Activated CD8-positive, alpha-beta memory T cell treated with anti-CD3 and anti-CD28 coated beads for 4 hours (primary cell): ENCODE measurements around the gene HSP90AB1.

ENCODE experiments used
- DNase-seq, 2 donors: peaks; one replicate each; pipeline ENCODE4 v3.0.0-alpha.2; 2020; ENCODE audit warnings: low read depth in 2 of 2

Gene HSP90AB1

DNA sequence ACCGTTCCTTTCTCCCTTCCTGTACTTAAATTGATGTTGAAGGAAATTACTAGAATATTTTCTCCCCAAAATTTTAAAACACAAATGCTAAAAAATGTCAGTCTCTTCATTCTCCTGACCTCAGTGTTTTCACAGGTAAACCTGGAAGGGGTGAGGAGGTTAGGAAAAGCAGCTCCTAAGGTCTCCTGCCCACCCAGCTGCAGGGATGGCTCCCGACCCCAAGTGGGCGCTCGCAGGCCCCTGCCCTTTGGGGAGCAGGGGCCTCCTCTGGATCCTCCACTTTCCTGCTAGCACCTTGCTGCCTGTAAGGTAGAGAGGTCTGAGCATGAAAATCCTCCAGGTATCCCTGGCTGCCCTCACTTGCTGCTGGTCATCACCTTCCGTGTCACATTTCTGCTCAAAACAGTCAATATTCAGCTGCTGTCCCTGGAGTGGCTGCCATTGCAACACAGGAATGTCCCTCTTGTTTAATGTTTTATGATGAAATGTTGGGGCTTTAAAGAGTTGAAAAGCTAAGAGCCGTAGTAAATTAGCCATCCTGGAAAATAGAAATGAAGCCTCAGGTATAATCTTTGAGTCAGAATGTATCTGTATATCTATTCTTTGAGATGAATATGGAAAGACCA, 10.9 kb upstream of the HSP90AB1 start:
- no peak for DNase-seq

DNA sequence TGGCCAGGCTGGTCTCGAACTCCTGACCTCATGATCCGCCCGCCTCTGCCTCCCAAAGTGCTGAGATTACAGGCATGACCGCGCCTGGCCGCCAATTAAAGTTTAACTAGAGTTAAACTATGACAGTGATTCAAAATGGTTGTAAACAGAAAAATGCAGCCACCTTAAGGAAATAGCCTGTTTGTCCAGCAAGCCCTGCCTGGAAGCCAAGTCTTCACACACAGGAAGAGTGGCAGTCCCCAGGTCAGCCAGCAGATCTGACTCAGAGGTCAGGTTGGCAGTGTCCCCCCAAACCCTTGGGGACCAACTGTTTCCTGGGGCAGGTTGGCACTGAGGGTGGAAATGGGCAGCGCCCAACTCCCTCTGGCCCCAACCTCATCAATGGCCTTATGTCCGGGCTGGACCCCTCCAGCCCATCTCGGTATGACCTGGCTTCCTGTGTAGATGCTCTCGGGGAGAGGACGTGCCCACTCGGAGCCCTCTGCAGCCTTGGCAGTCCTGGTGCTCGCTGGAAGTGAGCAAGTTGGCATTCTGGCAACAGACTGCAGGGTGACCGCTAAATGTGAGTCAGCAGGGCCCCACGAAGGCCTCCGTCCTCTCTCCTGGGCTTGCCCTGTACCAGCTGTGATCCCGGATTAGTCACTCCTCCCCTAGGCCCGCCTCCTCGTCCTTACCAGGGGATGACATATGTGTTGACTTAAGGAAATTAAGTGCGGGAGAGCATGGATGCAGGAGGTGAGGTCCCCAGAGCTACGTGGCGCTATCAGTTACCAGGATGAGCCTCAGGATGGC, 9.7 kb upstream of the HSP90AB1 start:
- DNase-seq = peak; percentile 44 to 56

DNA sequence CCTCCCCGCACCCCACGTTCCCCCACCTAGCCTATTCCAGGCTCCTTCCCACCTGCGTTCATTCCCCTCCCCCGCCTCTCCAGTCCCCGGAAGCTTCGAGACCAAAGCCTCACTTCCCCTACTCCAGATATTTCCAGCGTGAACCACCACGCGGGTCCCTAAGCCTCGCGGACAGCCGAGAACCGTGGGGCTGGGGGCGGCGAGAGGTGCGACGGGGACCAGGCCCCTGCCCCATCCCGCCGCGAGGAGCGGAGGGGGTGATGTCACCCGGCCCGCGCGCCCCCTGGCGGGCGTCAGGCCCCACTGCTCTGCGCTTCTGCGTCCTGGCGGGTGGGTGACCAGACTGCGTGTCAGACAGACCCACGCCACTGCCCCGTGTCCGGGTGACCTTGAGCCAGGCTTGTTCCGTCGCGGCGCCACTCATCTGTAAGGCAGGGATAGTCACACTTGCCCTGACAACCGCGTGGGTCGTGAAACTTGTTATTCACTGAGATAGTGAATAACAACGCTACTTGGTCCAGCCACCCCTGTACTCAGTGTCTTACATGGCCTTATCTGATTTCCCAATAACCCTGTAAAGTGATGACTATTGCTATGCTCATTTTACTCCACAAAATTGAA, 9.0 kb upstream of the HSP90AB1 start:
- DNase-seq = peak; percentile 48 to 55

DNA sequence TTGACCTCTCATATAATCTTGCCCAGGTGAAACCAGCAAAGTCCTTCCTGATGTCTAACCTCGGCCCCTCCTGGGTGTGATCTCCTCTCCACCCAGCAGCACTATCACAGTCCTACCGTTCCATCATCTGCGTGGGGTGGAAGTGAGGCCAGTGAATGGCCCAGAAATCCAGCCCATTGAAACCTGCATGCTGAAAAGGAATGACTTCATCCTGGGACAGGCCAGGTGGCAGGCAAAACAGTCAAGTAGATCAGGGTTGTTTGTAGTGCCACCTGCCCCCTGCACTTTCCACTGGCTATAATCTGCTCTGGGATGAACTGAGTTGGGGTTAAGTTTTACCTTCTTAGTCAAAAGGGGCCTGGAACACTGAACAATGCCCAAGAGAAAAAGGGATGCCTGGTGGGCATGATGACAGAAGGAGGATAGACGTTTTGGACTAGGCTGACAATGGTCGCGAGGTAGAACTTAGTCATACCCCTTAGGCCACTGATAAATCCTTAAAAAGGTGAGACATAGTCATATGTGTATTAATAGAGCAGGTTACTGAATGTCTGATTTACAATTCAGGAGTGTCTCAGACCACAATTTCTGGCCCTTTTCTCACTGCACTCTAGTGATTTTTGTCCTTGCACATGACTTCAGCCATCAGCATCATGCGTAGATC, 8.1 kb upstream of the HSP90AB1 start:
- no peak for DNase-seq

DNA sequence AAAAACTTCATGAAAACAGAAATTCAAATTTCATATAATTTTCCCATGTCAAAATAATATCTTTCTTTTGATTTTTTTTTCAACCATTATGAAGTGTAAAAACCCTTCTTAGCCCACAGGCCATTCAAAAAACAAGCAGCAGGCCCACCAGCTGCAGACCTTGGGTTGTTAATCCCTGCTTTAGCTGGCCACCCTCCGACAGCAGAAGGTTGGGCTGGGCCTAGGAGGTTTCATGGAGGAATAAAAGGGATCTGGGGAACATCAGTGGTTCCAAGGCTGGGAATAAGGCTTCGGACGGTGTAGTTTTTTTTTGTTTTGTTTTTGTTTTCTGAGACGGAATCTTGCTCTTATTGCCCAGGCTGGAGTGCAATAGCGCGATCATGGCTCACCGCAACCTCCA, 3.6 kb upstream of the HSP90AB1 start:
- no peak for DNase-seq

DNA sequence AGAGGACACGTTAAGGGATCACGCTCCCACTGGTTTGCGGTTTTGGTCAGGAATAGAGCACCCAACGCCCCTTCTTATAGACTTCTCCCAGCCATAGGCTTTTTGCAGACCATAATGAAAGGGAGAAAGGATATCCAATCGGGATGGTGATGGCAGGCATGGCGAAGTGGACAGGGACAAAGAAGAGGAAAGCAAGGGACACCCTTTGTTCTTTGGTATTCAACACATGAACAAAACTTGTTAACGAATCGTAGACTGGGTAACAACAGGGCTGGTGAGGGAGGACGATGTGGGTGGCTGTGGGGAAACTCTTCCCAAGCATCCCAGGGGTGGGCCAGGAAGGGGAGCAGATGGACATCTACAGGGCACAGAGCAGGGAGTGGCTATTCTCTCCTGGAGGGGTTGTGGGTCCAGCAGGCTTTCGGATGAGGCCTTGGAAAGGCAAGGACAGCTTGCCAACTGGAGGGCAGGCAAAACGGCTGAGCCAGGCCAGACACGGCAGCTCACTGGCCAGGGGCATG, 1.4 kb upstream of the HSP90AB1 start:
- no peak for DNase-seq

DNA sequence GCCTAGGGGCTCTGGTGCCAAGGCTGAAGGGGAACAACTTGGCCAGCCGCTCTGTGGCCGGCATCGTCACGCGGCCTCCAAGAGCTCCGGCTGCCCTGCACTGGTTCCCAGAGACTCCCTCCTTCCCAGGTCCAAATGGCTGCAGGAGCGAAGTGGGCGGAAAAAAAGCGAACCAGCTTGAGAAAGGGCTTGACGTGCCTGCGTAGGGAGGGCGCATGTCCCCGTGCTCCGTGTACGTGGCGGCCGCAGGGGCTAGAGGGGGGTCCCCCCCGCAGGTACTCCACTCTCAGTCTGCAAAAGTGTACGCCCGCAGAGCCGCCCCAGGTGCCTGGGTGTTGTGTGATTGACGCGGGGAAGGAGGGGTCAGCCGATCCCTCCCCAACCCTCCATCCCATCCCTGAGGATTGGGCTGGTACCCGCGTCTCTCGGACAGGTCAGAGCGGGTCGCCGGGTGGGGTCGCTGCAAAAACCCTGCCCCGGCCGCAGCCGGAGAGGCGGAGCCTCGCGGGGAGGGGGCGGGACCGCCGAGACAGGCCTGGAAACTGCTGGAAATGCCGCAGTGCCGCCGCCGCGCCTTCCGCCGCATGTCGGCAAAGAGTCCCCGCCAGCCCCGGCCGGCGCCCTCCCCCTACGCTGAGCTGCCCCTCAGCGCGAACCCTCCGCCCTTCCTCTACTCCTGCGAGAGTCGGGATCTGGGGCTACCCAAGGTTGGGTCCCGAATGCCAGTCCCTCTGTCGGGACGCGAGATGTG, 814 bp upstream of the HSP90AB1 start:
- DNase-seq = peak; percentile 69 to 75

DNA sequence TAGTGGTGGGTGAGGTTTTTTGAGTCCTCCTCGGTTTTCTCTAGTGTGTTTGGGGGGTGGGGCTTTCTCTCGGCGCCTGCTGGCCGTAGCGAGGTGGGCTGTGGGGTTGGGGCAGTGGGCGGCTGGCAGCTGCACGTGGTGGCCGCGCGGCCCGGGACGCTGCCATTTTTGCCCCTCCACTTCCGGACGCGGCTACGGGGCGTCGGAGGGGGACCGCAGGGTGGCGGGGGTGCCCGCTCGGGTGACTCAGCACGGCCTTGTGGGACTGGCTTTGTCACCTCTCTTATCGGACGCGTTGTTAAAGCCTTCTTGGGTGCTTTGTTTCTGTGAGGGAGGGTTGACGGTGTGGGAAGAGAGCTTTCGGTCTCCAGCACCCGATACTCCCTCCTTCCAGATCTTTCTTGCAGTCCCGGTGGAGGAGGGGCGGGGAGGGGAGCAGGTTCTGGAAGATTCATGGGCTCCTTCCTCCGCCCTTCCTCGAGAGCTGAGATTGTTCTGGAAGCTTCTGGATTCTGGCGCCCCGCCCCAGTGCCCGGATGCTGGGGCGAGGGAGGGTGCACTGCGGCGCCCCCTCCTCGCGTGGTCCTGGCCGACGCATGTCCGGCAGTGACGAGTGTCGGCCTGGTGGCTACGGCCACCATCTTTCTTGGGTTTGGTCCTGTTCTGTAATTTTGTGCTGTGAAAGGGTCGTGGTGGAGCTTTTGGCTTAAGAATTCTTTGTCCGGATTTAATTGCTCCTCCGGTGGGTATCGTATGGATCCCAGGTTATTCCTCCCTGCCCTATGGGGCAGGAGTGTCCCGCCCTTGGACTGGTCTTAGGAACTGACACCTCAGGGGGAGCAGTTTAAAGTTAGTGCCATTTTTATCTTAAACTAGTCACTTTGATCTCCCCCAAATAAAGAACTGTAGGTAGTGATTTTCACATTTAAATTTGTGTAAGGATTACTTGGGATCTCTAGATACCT, 719 bp downstream of the HSP90AB1 start:
- DNase-seq = peak; percentile 88 to 90

DNA sequence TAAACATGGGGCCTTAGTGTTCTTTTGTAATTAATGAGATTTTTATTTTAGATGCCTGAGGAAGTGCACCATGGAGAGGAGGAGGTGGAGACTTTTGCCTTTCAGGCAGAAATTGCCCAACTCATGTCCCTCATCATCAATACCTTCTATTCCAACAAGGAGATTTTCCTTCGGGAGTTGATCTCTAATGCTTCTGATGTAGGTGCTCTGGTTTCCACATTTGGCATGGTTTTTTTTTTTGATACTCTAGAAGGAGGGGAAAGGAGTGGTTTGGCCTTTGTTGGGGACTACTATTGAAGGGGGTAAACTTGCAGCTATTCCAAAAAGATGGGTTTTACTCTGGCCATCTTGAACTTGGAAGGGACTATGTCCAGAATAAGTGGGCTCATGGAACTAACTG, 1.7 kb downstream of the HSP90AB1 start:
- DNase-seq = no peak

DNA sequence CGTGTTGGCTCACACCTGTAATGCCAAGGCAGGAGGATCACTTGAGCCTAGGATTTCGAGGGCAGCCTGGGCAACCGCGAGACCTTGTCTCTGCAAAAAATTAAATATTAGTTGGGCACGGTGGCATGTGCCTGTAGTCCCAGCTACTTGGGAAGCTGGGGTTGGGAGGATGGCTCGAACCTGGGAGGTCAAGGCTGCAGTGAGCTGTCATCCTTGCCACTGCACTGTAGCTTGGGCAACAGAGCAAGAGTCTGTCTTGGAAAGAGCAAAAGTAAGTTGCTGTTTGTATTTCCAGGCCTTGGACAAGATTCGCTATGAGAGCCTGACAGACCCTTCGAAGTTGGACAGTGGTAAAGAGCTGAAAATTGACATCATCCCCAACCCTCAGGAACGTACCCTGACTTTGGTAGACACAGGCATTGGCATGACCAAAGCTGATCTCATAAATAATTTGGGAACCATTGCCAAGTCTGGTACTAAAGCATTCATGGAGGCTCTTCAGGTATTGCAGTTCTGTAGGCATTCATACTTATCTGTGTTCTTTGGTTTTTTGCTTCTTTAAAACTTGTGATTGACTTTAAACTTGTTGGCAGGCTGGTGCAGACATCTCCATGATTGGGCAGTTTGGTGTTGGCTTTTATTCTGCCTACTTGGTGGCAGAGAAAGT, 2.3 kb downstream of the HSP90AB1 start:
- DNase-seq = no peak

DNA sequence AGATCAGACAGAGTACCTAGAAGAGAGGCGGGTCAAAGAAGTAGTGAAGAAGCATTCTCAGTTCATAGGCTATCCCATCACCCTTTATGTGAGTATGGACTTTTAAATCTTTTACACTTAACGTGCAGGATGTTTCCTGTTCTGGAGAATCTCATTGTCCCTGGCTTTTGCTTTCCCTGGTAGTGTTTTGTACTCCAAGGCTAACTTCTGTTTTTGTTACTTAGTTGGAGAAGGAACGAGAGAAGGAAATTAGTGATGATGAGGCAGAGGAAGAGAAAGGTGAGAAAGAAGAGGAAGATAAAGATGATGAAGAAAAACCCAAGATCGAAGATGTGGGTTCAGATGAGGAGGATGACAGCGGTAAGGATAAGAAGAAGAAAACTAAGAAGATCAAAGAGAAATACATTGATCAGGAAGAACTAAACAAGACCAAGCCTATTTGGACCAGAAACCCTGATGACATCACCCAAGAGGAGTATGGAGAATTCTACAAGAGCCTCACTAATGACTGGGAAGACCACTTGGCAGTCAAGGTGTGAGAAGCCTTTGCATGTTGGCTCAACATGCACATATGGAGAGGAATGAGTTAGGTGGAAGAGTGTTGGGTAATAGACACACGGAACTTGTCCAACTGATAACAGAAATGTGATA, 3.3 kb downstream of the HSP90AB1 start:
- no peak for DNase-seq

DNA sequence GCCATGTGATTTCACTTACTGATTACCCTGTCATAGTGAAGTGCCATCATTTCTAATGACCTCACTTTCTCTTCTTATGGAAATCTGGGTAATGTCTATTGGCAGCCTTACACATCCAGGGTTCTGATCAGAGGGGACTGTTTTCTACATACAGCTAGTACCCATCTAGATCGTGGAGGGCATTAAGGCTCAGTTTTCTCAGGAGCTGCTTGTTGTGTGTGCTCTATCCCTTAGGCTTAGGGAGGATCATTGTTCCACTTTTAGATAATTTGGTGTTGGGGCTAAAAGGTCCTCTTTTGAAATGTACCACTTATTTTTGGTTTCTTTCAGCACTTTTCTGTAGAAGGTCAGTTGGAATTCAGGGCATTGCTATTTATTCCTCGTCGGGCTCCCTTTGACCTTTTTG, 3.8 kb downstream of the HSP90AB1 start:
- DNase-seq = no peak

DNA sequence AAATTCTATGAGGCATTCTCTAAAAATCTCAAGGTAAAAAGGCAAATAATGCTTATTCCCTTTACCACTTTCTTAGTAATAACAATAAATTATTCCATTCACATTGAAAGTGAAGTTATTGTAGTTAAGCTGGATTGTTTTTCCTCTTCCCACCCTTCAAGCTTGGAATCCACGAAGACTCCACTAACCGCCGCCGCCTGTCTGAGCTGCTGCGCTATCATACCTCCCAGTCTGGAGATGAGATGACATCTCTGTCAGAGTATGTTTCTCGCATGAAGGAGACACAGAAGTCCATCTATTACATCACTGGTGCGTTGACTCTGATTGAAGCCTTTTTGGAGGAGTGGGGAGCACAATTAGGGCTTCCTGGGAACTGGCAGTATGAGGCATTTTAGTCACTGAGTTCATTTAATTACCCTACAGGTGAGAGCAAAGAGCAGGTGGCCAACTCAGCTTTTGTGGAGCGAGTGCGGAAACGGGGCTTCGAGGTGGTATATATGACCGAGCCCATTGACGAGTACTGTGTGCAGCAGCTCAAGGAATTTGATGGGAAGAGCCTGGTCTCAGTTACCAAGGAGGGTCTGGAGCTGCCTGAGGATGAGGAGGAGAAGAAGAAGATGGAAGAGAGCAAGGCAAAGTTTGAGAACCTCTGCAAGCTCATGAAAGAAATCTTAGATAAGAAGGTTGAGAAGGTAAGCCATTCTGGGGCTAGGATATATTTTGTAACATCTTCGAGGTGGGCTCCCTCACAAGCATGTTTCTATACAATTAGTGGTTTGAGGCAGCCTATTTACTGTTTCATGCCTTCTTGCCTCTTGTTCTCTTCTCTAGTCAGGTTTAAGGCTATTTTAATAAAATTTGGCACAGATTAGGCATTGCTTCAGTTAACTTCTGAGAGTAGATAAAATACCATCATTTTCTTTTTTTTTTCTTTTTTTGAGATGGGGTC, 4.9 kb downstream of the HSP90AB1 start:
- no peak for DNase-seq

DNA sequence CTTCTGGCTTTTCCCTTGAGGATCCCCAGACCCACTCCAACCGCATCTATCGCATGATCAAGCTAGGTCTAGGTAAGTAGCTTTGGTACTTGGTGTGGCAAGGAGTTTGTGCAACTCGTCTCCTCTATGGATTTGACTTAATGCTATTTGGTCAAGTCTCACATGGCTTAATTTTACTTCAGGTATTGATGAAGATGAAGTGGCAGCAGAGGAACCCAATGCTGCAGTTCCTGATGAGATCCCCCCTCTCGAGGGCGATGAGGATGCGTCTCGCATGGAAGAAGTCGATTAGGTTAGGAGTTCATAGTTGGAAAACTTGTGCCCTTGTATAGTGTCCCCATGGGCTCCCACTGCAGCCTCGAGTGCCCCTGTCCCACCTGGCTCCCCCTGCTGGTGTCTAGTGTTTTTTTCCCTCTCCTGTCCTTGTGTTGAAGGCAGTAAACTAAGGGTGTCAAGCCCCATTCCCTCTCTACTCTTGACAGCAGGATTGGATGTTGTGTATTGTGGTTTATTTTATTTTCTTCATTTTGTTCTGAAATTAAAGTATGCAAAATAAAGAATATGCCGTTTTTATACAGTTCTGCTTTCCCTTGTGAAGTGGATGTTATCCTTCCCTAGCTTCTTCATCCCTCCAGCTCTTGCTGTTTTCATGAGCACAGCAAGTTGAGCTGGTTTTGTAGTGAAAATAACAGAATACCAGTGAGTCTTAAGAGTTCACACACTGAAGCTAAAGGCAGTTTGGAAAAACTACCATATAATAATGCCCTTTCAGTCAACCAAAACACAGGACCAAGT, 6.6 kb downstream of the HSP90AB1 start:
- DNase-seq = no peak

DNA sequence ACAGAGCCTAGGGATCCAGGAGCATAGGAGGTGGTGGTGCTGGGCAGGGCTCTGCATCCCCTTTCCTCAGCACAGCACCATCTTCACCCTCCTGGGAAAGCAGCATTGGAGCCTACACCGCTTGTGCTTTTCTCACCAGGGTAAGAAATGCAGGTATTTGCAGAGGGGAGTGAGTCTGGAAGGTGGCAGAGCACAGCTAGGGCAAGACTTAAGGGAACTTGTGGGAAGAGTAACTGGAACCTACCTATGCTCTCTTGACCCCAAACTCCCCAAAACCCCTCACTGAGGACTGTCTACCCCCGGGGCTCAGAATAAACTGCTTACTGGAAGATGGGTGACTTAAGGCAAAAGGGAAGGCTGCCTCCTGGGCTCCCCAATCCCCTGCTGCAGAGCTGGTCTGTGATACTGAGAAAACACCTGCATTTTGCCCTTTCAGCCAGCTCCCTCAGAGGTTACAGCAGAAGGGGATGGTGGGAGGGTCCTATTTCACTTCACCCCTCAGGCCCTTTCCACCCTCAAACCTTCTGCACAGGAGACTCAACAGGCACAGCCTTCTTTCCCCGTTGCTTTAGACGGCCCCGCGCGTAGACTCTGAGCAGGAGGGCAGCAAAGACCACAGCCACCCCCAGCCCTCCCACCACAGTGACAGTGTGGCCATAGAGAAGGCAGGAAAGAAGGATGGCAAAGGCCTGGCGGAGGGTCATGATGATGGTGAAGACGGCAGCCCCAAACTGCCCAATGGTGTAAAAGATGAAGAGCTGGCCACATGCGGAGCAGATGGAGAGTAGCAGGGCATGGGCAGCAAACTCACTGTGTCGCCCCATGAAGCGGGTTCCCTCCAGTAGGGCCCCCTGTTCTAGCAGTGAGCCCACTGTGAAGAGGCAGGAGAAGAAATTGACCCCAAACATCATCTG, 7.5 kb downstream of the HSP90AB1 start:
- DNase-seq = no peak

DNA sequence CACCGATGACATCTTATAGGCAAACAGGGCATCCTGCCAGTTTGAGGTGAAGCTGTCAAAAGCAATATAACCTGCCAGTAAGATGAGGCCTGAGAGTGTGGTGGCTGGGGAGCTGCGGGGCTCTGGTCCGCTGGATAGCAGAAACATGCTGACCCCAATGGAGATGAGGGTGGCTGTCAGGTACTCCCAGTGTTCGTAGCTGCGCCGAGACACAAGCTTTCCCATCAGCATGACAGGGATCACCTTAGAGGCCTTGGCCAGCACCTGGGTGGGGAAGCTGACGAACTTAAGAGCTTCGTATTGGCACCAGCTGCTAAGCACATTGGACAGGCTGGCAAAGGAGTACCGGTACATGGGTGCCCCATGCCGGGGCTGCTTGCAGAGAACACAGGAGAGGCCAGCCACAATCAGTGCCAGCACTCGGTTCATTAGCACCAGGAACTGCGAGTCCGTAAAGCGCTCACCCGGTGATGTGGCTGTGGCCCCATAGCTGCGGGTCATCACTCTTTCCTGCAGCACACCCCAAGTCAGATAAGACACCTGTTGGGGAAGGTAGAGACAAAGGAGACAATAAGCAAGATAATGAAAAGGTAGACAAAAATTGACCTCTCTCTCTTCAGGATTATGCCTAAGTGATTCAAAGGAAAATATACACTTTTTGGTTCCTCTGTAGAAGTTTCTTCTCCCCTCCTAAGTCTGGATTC, 8.4 kb downstream of the HSP90AB1 start:
- no peak for DNase-seq
